ENCODE data around the gene FAM83D.

Gene FAM83D

GRCh38 chr20:38894091-38894847 is 31.9 kb upstream of the FAM83D start:
- DNase-seq (ENCODE audit: low read depth in 2 of 2) = no peak

GRCh38 chr20:38895098-38895949 is 30.9 kb upstream of the FAM83D start:
- no peak for DNase-seq (ENCODE audit: low read depth in 2 of 2)

- DNase-seq (ENCODE audit: low read depth in 2 of 2) = no peak
Measured at GRCh38 chr20:38896009-38896594, 30.1 kb upstream of the FAM83D start.

GRCh38 chr20:38897267-38897666 is 28.9 kb upstream of the FAM83D start:
- no peak for DNase-seq (ENCODE audit: low read depth in 2 of 2)

GRCh38 chr20:38900606-38901005 is 25.6 kb upstream of the FAM83D start:
- no peak for DNase-seq (ENCODE audit: low read depth in 2 of 2)

GRCh38 chr20:38902601-38903000 is 23.6 kb upstream of the FAM83D start:
- DNase-seq (ENCODE audit: low read depth in 2 of 2) = no peak

GRCh38 chr20:38903335-38903734 is 22.9 kb upstream of the FAM83D start:
- no peak for DNase-seq (ENCODE audit: low read depth in 2 of 2)

GRCh38 chr20:38905375-38905774 is 20.8 kb upstream of the FAM83D start:
- no peak for DNase-seq (ENCODE audit: low read depth in 2 of 2)

GRCh38 chr20:38907918-38908677 is 18.1 kb upstream of the FAM83D start:
- DNase-seq (ENCODE audit: low read depth in 2 of 2) = no peak

- no peak for DNase-seq (ENCODE audit: low read depth in 2 of 2)
Measured at GRCh38 chr20:38915355-38915754, 10.9 kb upstream of the FAM83D start.

GRCh38 chr20:38917657-38918056 is 8.6 kb upstream of the FAM83D start:
- DNase-seq (ENCODE audit: low read depth in 2 of 2) = no peak

- no peak for DNase-seq (ENCODE audit: low read depth in 2 of 2)
Measured at GRCh38 chr20:38918172-38918571, 8.0 kb upstream of the FAM83D start.

- no peak for DNase-seq (ENCODE audit: low read depth in 2 of 2)
Measured at GRCh38 chr20:38919683-38920082, 6.5 kb upstream of the FAM83D start.

GRCh38 chr20:38920411-38920810 is 5.8 kb upstream of the FAM83D start:
- DNase-seq (ENCODE audit: low read depth in 2 of 2) = no peak

GRCh38 chr20:38920851-38921250 is 5.4 kb upstream of the FAM83D start:
- DNase-seq (ENCODE audit: low read depth in 2 of 2) = no peak

- DNase-seq (ENCODE audit: low read depth in 2 of 2) = no peak
Measured at GRCh38 chr20:38924718-38925117, 1.5 kb upstream of the FAM83D start.

GRCh38 chr20:38926934-38927616 is 858 bp downstream of the FAM83D start:
- no peak for DNase-seq (ENCODE audit: low read depth in 2 of 2)

GRCh38 chr20:38927902-38928578 is 1.8 kb downstream of the FAM83D start:
- no peak for DNase-seq (ENCODE audit: low read depth in 2 of 2)

- no peak for DNase-seq (ENCODE audit: low read depth in 2 of 2)
Measured at GRCh38 chr20:38930242-38930569, 4.0 kb downstream of the FAM83D start.

GRCh38 chr20:38931984-38932383 is 5.8 kb downstream of the FAM83D start:
- no peak for DNase-seq (ENCODE audit: low read depth in 2 of 2)
